Fibroblast of lung (primary cell): ENCODE results near the gene SLC6A16. TPM values are rescaled to one million over a fixed set of nuclear protein-coding genes. Genes with fewer than 3 reads are reported as not detected.
"Not testable (repeated sequence)": the region's sequence is repeated elsewhere in the genome, so short reads cannot be mapped to it uniquely, and the experiment has no call there.

ENCODE experiments used
- DNase-seq, 2 donors: peaks; one replicate each; pipeline versions ENCODE4 v3.0.0 to v3.0.0-alpha.2; 2010; ENCODE audit warnings: low read depth in 2 of 2
- H2AFZ ChIP-seq: 2 replicates; pipeline ENCODE4 v1.5.1; 2012; ENCODE audit warnings: low read length, control low read depth, inconsistent platforms
- H3K27ac ChIP-seq: 2 replicates; pipeline ENCODE4 v1.5.1; 2011; ENCODE audit warnings: low read length, control low read depth; ENCODE audit not compliant: insufficient read depth
- H3K27me3 ChIP-seq: 2 replicates; pipeline ENCODE4 v1.5.1; 2011; ENCODE audit warnings: mild to moderate bottlenecking, low read length; ENCODE audit not compliant: control insufficient read depth, insufficient read depth
- H3K36me3 ChIP-seq: 2 replicates; pipeline ENCODE4 v1.5.1; 2011; ENCODE audit warnings: low read length; ENCODE audit not compliant: control insufficient read depth, insufficient read depth
- H3K4me1 ChIP-seq: 2 replicates; pipeline ENCODE4 v1.5.1; 2011; ENCODE audit warnings: low read length; ENCODE audit not compliant: control insufficient read depth, insufficient read depth; ENCODE audit errors: extremely low read depth
- H3K4me2 ChIP-seq: 2 replicates; pipeline ENCODE4 v1.5.1; 2011; ENCODE audit warnings: low read length, control low read depth; ENCODE audit not compliant: insufficient read depth; ENCODE audit errors: extremely low read depth
- H3K4me3 ChIP-seq, 4 experiments: fragments of 200-600 bp in 1 of 4; sonication (generic) in 1 of 4; replicated peaks in 1 of 4; 2 replicates each; pipeline ENCODE4 v1.5.1; 2011 to 2016; ENCODE audit warnings: low read length in 4 of 4, low read depth in 3 of 4, mild to moderate bottlenecking in 3 of 4, control low read depth in 2 of 4, inconsistent platforms in 1 of 4, mixed read lengths in 1 of 4; ENCODE audit not compliant: insufficient read depth in 1 of 4; ENCODE audit errors: control extremely low read depth in 1 of 4
- H3K79me2 ChIP-seq: 2 replicates; pipeline ENCODE4 v1.5.1; 2012; ENCODE audit warnings: mild to moderate bottlenecking, low read length, inconsistent platforms; ENCODE audit not compliant: control insufficient read depth, insufficient read depth
- H3K9ac ChIP-seq: 2 replicates; pipeline ENCODE4 v1.5.1; 2011; ENCODE audit warnings: mild to moderate bottlenecking, low read length, control low read depth; ENCODE audit not compliant: insufficient read depth
- H3K9me3 ChIP-seq: 2 replicates; pipeline ENCODE4 v1.5.1; 2012; ENCODE audit warnings: low read depth, low read length; ENCODE audit not compliant: control insufficient read depth, insufficient read depth
- H4K20me1 ChIP-seq: 2 replicates; pipeline ENCODE4 v1.5.1; 2011; ENCODE audit warnings: low read length; ENCODE audit not compliant: control insufficient read depth, insufficient read depth; ENCODE audit errors: extremely low read depth
- CTCF ChIP-seq, 2 donors: IDR thresholded peaks in 1 of 2; conservative IDR thresholded peaks in 1 of 2; 1 replicate in 1 of 2; 2 replicates in 1 of 2; pipeline ENCODE4 v1.5.1; 2011 to 2012; ENCODE audit warnings: low read length in 2 of 2, control low read depth in 1 of 2, inconsistent platforms in 1 of 2, low read depth in 1 of 2, mild to moderate bottlenecking in 1 of 2
- EZH2 ChIP-seq: IDR thresholded peaks from 2 replicates; pipeline ENCODE4 v1.5.1; 2012; ENCODE audit warnings: low read length, control low read depth, mild to moderate bottlenecking; ENCODE audit errors: missing control alignments
- polyA plus RNA-seq, 2 donors: library from polyadenylated mRNA; depleted of rRNA in 1 of 2; stranded (reverse) in 1 of 2; unstranded in 1 of 2; fragments of >200 nt; gene quantifications; 2 replicates each; pipeline ENCODE4 v1.2.1, GENCODE V29; 2011 to 2012; ENCODE audit warnings: missing spikeins in 1 of 2
- total RNA-seq: library from RNA; depleted of rRNA; stranded (reverse); fragments of >200 nt; gene quantifications from 2 replicates; pipeline ENCODE4 v1.2.1, GENCODE V29; 2014

SLC6A16 gene
- total and polyA plus RNA-seq, 2 donors (not counting 1 experiment from before 2014, with no cell fraction given): under 0.01 to 0.62 TPM

DNA sequence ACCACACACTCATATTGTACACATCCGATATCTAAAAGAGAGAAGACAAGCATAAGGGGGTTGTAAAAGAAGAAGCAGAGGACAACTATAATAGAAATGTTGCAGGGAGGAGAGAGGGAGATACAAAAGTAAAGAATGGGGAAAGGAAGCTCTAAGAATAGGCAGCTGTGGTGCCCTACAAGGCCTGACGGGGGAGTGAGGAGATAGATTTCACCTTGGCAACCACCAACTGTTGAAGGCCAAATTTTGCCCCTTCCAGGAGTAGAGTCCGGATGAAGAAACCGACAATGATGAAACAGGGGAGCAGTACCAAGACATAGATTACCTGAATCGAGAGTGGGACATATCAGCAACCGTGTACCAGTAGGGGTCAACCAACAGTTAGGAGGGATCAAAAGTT lies 15.9 kb downstream of the SLC6A16 start:
- no peak overlapping the region for H2AFZ ChIP-seq

DNA sequence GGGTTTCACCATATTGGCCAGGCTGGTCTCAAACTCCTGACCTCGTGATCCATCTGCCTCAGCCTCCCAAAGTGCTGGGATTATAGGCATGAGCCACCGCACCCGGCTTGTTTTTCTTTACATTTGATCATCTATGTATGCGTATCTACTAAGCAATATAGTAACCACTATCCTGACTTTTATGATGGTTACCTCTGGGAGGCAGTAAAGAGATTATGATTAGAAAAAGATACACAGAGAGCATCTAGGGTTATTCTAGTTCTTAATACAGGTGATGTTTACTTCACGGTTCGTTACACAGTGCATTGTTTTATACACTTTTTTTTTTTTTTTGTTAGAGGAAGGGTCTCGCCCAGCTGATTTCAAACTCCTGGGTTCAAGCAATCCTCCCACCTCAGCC lies 18.3 kb downstream of the SLC6A16 start:
- H3K36me3 ChIP-seq, H3K4me2 ChIP-seq, H4K20me1 ChIP-seq, H3K4me3 ChIP-seq, H3K27me3 ChIP-seq, H3K9me3 ChIP-seq, H3K9ac ChIP-seq, H3K27ac ChIP-seq, H3K4me1 ChIP-seq, H2AFZ ChIP-seq, H3K79me2 ChIP-seq, DNase-seq: not testable (repeated sequence)

More for the DNA sequence above, 15.9 kb downstream of the SLC6A16 start:
- H3K36me3 ChIP-seq: no peaks in the 10 kb centered on the region
- H3K79me2 ChIP-seq: no peaks in the 10 kb centered on the region
- DNase-seq: no peak
- no peaks in the 10 kb centered on the region for H3K27me3 ChIP-seq
- no peaks in the 10 kb centered on the region for H4K20me1 ChIP-seq
- H3K4me1 ChIP-seq: no peaks in the 10 kb centered on the region
- no peak overlapping the region for H3K27ac ChIP-seq
- no peak overlapping the region for H3K4me3 ChIP-seq
- no peak overlapping the region for H3K9ac ChIP-seq
- H3K9me3 ChIP-seq: no peaks in the 10 kb centered on the region
- TF ChIP-seq CTCF (conservative IDR thresholded peaks at IDR 0.05 in 1 of 2, IDR thresholded peaks at IDR 0.05 in 1 of 2; ENCODE audit: low read depth in 1 of 2, low read length in 2 of 2): no peak
- no peak overlapping the region for H3K4me2 ChIP-seq

DNA sequence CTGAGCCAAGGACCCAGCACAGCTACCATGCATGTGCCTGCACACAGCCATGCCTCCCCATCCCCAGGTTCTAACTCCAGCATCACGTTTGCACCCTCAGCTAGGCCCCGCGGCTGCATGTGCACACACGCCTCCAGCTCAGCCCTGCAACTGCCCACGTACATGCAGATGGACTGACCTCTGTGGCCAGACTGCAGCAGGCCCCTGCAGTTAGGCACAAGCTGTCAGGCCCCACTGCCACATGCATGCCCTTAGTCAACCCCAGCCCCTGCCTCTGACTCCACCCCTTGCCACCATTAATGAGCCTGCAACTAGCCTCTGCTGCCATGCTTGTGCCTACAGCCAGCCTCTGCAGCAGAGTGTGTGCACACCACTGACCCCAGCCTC lies 23.1 kb downstream of the SLC6A16 start:
- no peak overlapping the region for H2AFZ ChIP-seq
- TF ChIP-seq CTCF (conservative IDR thresholded peaks at IDR 0.05 in 1 of 2, IDR thresholded peaks at IDR 0.05 in 1 of 2; ENCODE audit: low read depth in 1 of 2, low read length in 2 of 2) (no peak), EZH2 (no peak)
- no peaks in the 10 kb centered on the region for H4K20me1 ChIP-seq
- no peaks in the 10 kb centered on the region for H3K4me1 ChIP-seq
- no peak overlapping the region for H3K27ac ChIP-seq
- no peaks in the 10 kb centered on the region for H3K27me3 ChIP-seq
- DNase-seq: no peak
- no peaks in the 10 kb centered on the region for H3K36me3 ChIP-seq
- H3K4me3 ChIP-seq: no peak overlapping the region
- H3K4me2 ChIP-seq: no peak overlapping the region
- no peaks in the 10 kb centered on the region for H3K79me2 ChIP-seq
- no peak overlapping the region for H3K9ac ChIP-seq
- H3K9me3 ChIP-seq: no peaks in the 10 kb centered on the region
